GM12878 (cell line): ENCODE data around the gene BCKDHB.

Source experiments
- ATF7 ChIP-seq: fragments of 450-650 bp; IDR thresholded peaks from 2 replicates; pipeline ENCODE4 v1.6.1; 2016; ENCODE audit warnings: low read depth, mild to moderate bottlenecking
- BACH1 ChIP-seq: fragments of 450-650 bp; IDR thresholded peaks from 2 replicates; pipeline ENCODE4 v1.6.1; 2017; ENCODE audit warnings: mild to moderate bottlenecking, borderline replicate concordance
- CBFB ChIP-seq: IDR thresholded peaks from 2 replicates; pipeline ENCODE4 v1.6.1; 2016; ENCODE audit warnings: antibody characterized with exemption, low read depth
- CEBPZ ChIP-seq: fragments of 150-350 bp; IDR thresholded peaks from 2 replicates; pipeline ENCODE4 v1.6.1; 2016; ENCODE audit warnings: low read depth, low read length
- EP300 ChIP-seq, 2 experiments: fragments of 150-350 bp in 1 of 2; IDR thresholded peaks; 2 replicates each; pipeline ENCODE4 v1.6.1; 2011 to 2012; ENCODE audit warnings: low read depth in 2 of 2, low read length in 2 of 2, borderline replicate concordance in 1 of 2, improper control_type of control experiment in 1 of 2, inconsistent platforms in 1 of 2; ENCODE audit not compliant: control insufficient read depth in 1 of 2
- EZH2 ChIP-seq: IDR thresholded peaks from 2 replicates; pipeline ENCODE4 v1.6.1; 2012; ENCODE audit warnings: low read depth, mild to moderate bottlenecking, control low read depth, inconsistent platforms, low read length, borderline replicate concordance; ENCODE audit not compliant: control insufficient read depth
- PAX5 ChIP-seq: IDR thresholded peaks from 2 replicates; pipeline ENCODE4 v1.6.1; 2011; ENCODE audit warnings: low read depth, low read length, borderline replicate concordance
- POLR2A ChIP-seq: IDR thresholded peaks from 2 replicates; pipeline ENCODE4 v1.6.1; 2011; ENCODE audit warnings: low read depth, mild to moderate bottlenecking, low read length
- POLR2AphosphoS5 ChIP-seq: IDR thresholded peaks from 2 replicates; pipeline ENCODE4 v1.6.1; 2011; ENCODE audit warnings: mild to moderate bottlenecking, low read length, inconsistent platforms
- TF ChIP-seq, protein P1 (sequence below), 3 experiments: IDR thresholded peaks in 2 of 3; conservative IDR thresholded peaks in 1 of 3; 2 replicates each; pipeline ENCODE4 v1.5.1; 2011; ENCODE audit warnings: low read depth in 3 of 3, low read length in 3 of 3, mild to moderate bottlenecking in 3 of 3, control low read depth in 2 of 3, moderate library complexity in 2 of 3, inconsistent platforms in 1 of 3, mixed read lengths in 1 of 3; ENCODE audit not compliant: control insufficient read depth in 2 of 3, insufficient read depth in 1 of 3; ENCODE audit errors: extremely low read depth in 1 of 3

- TF ChIP-seq EP300 (IDR thresholded peaks at IDR 0.05; ENCODE audit: borderline replicate concordance in 1 of 2, control insufficient read depth in 1 of 2, low read depth in 2 of 2, low read length in 2 of 2) (no peak), POLR2AphosphoS5 (no peak), BACH1 (no peak), CBFB (no peak), PAX5 (no peak), EZH2 (no peak), POLR2A (no peak), CEBPZ (no peak), ATF7 (no peak)
- TF ChIP-seq, protein P1, sequence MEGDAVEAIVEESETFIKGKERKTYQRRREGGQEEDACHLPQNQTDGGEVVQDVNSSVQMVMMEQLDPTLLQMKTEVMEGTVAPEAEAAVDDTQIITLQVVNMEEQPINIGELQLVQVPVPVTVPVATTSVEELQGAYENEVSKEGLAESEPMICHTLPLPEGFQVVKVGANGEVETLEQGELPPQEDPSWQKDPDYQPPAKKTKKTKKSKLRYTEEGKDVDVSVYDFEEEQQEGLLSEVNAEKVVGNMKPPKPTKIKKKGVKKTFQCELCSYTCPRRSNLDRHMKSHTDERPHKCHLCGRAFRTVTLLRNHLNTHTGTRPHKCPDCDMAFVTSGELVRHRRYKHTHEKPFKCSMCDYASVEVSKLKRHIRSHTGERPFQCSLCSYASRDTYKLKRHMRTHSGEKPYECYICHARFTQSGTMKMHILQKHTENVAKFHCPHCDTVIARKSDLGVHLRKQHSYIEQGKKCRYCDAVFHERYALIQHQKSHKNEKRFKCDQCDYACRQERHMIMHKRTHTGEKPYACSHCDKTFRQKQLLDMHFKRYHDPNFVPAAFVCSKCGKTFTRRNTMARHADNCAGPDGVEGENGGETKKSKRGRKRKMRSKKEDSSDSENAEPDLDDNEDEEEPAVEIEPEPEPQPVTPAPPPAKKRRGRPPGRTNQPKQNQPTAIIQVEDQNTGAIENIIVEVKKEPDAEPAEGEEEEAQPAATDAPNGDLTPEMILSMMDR (IDR thresholded peaks at IDR 0.05 in 2 of 3, conservative IDR thresholded peaks at IDR 0.05 in 1 of 3; ENCODE audit: control insufficient read depth in 2 of 3, extremely low read depth in 1 of 3, insufficient read depth in 1 of 3, low read depth in 3 of 3, low read length in 3 of 3), result no peak
These were observed 27.6 kb downstream of the BCKDHB start for GRCh38 chr6:80134065-80134464.
